SJCRH30 (cell line): Measurements from ENCODE around the gene SLC39A11. TPM values are rescaled to one million over a fixed set of nuclear protein-coding genes. Genes with fewer than 3 reads are reported as not detected.

Experiments
- DNase-seq, 2 experiments: peaks; one replicate each; pipeline ENCODE4 v3.0.0-alpha.2; 2015 to 2020
- H3K27ac ChIP-seq: fragments of 250-450 bp; sonication (Bioruptor Pico); 2 replicates; pipeline ENCODE4 v1.5.1; 2020; ENCODE audit warnings: mild to moderate bottlenecking, moderate library complexity
- H3K27me3 ChIP-seq: fragments of 250-450 bp; sonication (Bioruptor Pico); 2 replicates; pipeline ENCODE4 v1.5.1; 2020; ENCODE audit warnings: mild to moderate bottlenecking, moderate library complexity
- H3K36me3 ChIP-seq: fragments of 250-450 bp; sonication (Bioruptor Pico); 2 replicates; pipeline ENCODE4 v1.5.1; 2020; ENCODE audit warnings: mild to moderate bottlenecking, moderate library complexity
- H3K4me1 ChIP-seq: fragments of 250-450 bp; sonication (Bioruptor Pico); 2 replicates; pipeline ENCODE4 v1.5.1; 2020; ENCODE audit warnings: mild to moderate bottlenecking, moderate library complexity
- H3K4me3 ChIP-seq: fragments of 250-450 bp; sonication (Bioruptor Pico); 2 replicates; pipeline ENCODE4 v1.5.1; 2020; ENCODE audit warnings: mild to moderate bottlenecking, moderate library complexity
- H3K9me3 ChIP-seq: fragments of 250-450 bp; sonication (Bioruptor Pico); replicated peaks from 2 replicates; pipeline ENCODE4 v1.5.1; 2020; ENCODE audit warnings: mild to moderate bottlenecking, moderate library complexity
- total RNA-seq: library from RNA; depleted of rRNA; stranded (reverse); fragments of >200 nt; shearing (Covaris generic); gene quantifications from 2 replicates; pipeline ENCODE4 v1.2.3, GENCODE V29; 2014; rRNA removed

Gene SLC39A11
- total RNA-seq, 1 experiment from 2014 or later, result 9.3 TPM

GRCh38 chr17:72602517-72603419 is 489.7 kb downstream of the SLC39A11 start:
- no peak overlapping the region for H3K4me3 ChIP-seq
- DNase-seq, result no peak
- H3K4me1 ChIP-seq, result peaks cover 8% of the 10 kb centered on the region; the same call in 1 of the 2 replicates
- no peak overlapping the region for H3K27ac ChIP-seq
- H3K36me3 ChIP-seq, result no peaks in the 10 kb centered on the region
- H3K9me3 ChIP-seq, result no peaks in the 10 kb centered on the region
- H3K27me3 ChIP-seq, result no peaks in the 10 kb centered on the region

- Histone ChIP-seq H3K36me3 (no peaks in the 10 kb centered on the region), H3K27ac (no peak overlapping the region), H3K4me1 (peaks cover 8% of the 10 kb centered on the region; the same call in 1 of the 2 replicates), H3K4me3 (no peak overlapping the region), H3K9me3 (no peaks in the 10 kb centered on the region), H3K27me3 (0 out of 2 replicates have a peak, but pooled peaks cover 3% of the 10 kb centered on the region)
- no peak for DNase-seq
Measured at GRCh38 chr17:72600934-72601333, 491.6 kb downstream of the SLC39A11 start.

- no peaks in the 10 kb centered on the region for H3K36me3 ChIP-seq
- 0 out of 2 replicates have a peak, but pooled peaks cover 3% of the 10 kb centered on the region for H3K27me3 ChIP-seq
- H3K9me3 ChIP-seq, result no peaks in the 10 kb centered on the region
- H3K4me3 ChIP-seq, result no peak overlapping the region
- H3K4me1 ChIP-seq, result peaks cover 8% of the 10 kb centered on the region; the same call in 1 of the 2 replicates
- H3K27ac ChIP-seq, result no peak overlapping the region
- DNase-seq, result no peak
Measured at GRCh38 chr17:72599891-72600290, 492.6 kb downstream of the SLC39A11 start.

GRCh38 chr17:72598695-72599094 is 493.8 kb downstream of the SLC39A11 start:
- H3K27ac ChIP-seq, result no peak overlapping the region

GRCh38 chr17:72597354-72598087 is 495.0 kb downstream of the SLC39A11 start:
- Histone ChIP-seq H3K36me3 (no peaks in the 10 kb centered on the region), H3K27me3 (0 out of 2 replicates have a peak, but pooled peaks cover 3% of the 10 kb centered on the region), H3K4me1 (peaks cover 8% of the 10 kb centered on the region; the same call in 1 of the 2 replicates), H3K9me3 (no peaks in the 10 kb centered on the region), H3K27ac (no peak overlapping the region), H3K4me3 (no peak overlapping the region)
- no peak for DNase-seq

More at GRCh38 chr17:72598695-72599094, 493.8 kb downstream of the SLC39A11 start:
- 0 out of 2 replicates have a peak, but pooled peaks cover 3% of the 10 kb centered on the region for H3K27me3 ChIP-seq
- peaks cover 8% of the 10 kb centered on the region; the same call in 1 of the 2 replicates for H3K4me1 ChIP-seq
- no peak for DNase-seq
- H3K4me3 ChIP-seq, result no peak overlapping the region
- no peaks in the 10 kb centered on the region for H3K36me3 ChIP-seq
- no peaks in the 10 kb centered on the region for H3K9me3 ChIP-seq

Other genes starting within 250 kb of the SLC39A11 start
- gene SSTR2, start 72.3 kb upstream of the SLC39A11 start, total RNA-seq, result 0.05 and 0.08 TPM in 2 replicates
- 24.6 and 35.3 TPM in 2 replicates for gene COG1, start 100.4 kb upstream of the SLC39A11 start, total RNA-seq
- not detected in 2 replicates for gene CPSF4L, start 169.2 kb upstream of the SLC39A11 start, total RNA-seq
- 21.7 and 22.2 TPM in 2 replicates for gene CDC42EP4, start 219.3 kb upstream of the SLC39A11 start, total RNA-seq